Right atrium auricular region (tissue), 2 donors: ENCODE data around the gene ITGBL1. TPM values are rescaled to one million over a fixed set of nuclear protein-coding genes. Genes with fewer than 3 reads are reported as not detected.

ENCODE experiments used
- DNase-seq: peaks from one replicate; pipeline ENCODE4 v3.0.0-alpha.2; 2019; ENCODE audit warnings: low spot score
- H3K27ac ChIP-seq, 2 donors: fragments of 200-600 bp; sonication (generic); 1 replicate in 1 of 2; 2 replicates in 1 of 2; pipeline ENCODE4 v1.5.1; 2016 to 2019
- H3K27me3 ChIP-seq, 2 donors: fragments of 200-600 bp; sonication (generic); one replicate each; pipeline versions ENCODE4 v1.5.1 to v1.6.0; 2017 to 2019
- H3K36me3 ChIP-seq: fragments of 200-600 bp; sonication (generic); one replicate; pipeline ENCODE4 v1.5.1; 2016
- H3K4me1 ChIP-seq, 2 donors: fragments of 200-600 bp; sonication (generic); one replicate each; pipeline versions ENCODE4 v1.5.1 to v1.6.0; 2017 to 2019
- H3K4me3 ChIP-seq, 2 donors: fragments of 200-600 bp; sonication (generic); 1 replicate in 1 of 2; 2 replicates in 1 of 2; pipeline ENCODE4 v1.5.1; 2017 to 2019; ENCODE audit warnings: mild to moderate bottlenecking in 1 of 2, moderate library complexity in 1 of 2
- H3K9me3 ChIP-seq, 2 donors: fragments of 200-600 bp; sonication (generic); one replicate each; pipeline ENCODE4 v1.5.1; 2019
- total RNA-seq, 2 donors: library from RNA; depleted of rRNA; stranded (reverse); fragments of >200 nt; gene quantifications; one replicate each; pipeline ENCODE4 v1.1.0, GENCODE V29; 2016
- TF ChIP-seq, protein P1 (sequence below), 2 donors: fragments of 200-600 bp; sonication (generic); IDR thresholded peaks; one replicate each; pipeline ENCODE4 v1.5.1; 2019; ENCODE audit warnings: antibody characterized with exemption in 2 of 2

ITGBL1 gene
- total RNA-seq, 2 donors from 2014 or later, result 2.4 to 5.4 TPM

DNA sequence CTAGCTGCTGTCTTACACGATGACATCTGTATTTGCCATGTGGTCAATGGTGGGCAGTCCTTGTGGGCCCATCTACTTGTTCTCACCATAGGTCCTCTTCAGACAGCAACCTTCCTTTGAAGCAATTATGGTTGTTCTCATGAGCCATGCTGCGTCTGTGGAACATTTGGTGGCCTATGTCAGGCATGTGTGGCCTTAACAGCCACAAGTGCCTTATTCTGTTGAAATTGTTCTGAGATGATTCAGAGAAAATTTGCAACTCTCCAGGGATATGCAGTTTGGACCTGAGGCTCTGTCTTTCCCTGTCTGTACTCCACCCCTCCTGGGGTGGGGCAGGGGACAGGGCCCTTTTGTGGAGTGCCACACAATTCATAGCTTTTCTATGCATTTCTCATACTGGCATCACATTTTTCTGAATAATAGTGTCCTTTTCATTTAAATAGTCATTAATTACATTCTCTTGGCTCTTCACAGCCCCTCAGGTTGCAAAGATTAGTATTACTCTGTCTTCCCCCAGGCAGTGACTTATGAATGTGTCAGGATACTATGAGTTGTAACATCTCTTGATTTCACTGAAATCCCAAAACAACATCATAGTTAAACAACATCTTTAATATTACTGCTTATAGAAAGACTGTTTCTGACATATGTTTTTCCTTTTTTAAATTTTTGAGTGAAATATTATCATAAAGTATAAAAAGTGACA, 102.1 kb downstream of the ITGBL1 start:
- no peaks in the 10 kb centered on the region for H3K4me1 ChIP-seq
- no peaks in the 10 kb centered on the region for H3K9me3 ChIP-seq
- no peak overlapping the region for H3K27ac ChIP-seq
- H3K36me3 ChIP-seq, result no peaks in the 10 kb centered on the region
- no peak for DNase-seq
- TF ChIP-seq, protein P1, sequence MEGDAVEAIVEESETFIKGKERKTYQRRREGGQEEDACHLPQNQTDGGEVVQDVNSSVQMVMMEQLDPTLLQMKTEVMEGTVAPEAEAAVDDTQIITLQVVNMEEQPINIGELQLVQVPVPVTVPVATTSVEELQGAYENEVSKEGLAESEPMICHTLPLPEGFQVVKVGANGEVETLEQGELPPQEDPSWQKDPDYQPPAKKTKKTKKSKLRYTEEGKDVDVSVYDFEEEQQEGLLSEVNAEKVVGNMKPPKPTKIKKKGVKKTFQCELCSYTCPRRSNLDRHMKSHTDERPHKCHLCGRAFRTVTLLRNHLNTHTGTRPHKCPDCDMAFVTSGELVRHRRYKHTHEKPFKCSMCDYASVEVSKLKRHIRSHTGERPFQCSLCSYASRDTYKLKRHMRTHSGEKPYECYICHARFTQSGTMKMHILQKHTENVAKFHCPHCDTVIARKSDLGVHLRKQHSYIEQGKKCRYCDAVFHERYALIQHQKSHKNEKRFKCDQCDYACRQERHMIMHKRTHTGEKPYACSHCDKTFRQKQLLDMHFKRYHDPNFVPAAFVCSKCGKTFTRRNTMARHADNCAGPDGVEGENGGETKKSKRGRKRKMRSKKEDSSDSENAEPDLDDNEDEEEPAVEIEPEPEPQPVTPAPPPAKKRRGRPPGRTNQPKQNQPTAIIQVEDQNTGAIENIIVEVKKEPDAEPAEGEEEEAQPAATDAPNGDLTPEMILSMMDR (IDR thresholded peaks at IDR 0.05), result no peak
- no peak overlapping the region for H3K4me3 ChIP-seq
- no peaks in the 10 kb centered on the region for H3K27me3 ChIP-seq

GRCh38 chr13:101555610-101556009, 103.1 kb downstream of the ITGBL1 start:
- Histone ChIP-seq H3K27ac (no peak overlapping the region), H3K27me3 (no peaks in the 10 kb centered on the region), H3K4me1 (no peaks in the 10 kb centered on the region), H3K4me3 (no peak overlapping the region), H3K9me3 (no peaks in the 10 kb centered on the region), H3K36me3 (no peaks in the 10 kb centered on the region)
- DNase-seq, result no peak
- TF ChIP-seq, protein P1 (IDR thresholded peaks at IDR 0.05), result no peak

DNA sequence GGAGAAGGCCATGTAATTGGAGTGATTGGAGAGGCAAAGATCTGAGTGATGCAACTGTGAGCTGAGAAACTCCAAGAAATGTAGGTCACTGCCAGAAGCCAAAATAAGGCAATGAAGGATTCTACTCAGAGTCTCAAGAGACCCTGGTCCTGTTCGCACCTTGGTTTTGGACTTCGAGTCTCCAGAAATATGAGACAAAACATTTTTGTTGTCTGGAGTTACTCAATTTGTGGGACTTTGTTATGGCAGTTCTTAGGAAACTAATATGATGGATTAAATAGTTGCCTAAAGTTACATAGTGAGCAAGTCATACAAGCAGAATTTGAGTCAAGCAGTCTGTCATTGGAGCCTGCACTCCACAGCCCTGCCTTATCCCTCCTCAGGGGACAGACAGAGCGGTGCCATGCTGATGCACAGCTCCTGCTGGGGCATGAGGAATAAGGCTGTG, 104.2 kb downstream of the ITGBL1 start:
- Histone ChIP-seq H3K9me3 (no peaks in the 10 kb centered on the region), H3K4me1 (no peaks in the 10 kb centered on the region), H3K27ac (no peak overlapping the region), H3K36me3 (no peaks in the 10 kb centered on the region), H3K27me3 (no peaks in the 10 kb centered on the region), H3K4me3 (no peak overlapping the region)
- DNase-seq, result no peak
- TF ChIP-seq, protein P1 (IDR thresholded peaks at IDR 0.05), result no peak

GRCh38 chr13:101565317-101565716, 112.8 kb downstream of the ITGBL1 start:
- Histone ChIP-seq H3K9me3 (no peaks in the 10 kb centered on the region), H3K4me3 (no peak overlapping the region), H3K27ac (no peak overlapping the region), H3K4me1 (no peaks in the 10 kb centered on the region), H3K27me3 (no peaks in the 10 kb centered on the region), H3K36me3 (no peaks in the 10 kb centered on the region)
- no peak for DNase-seq
- TF ChIP-seq, protein P1 (IDR thresholded peaks at IDR 0.05), result no peak

- H3K27ac ChIP-seq, result no peak overlapping the region
- H3K27me3 ChIP-seq, result no peaks in the 10 kb centered on the region
- no peaks in the 10 kb centered on the region for H3K36me3 ChIP-seq
- no peak overlapping the region for H3K4me3 ChIP-seq
- DNase-seq, result no peak
- H3K9me3 ChIP-seq, result no peaks in the 10 kb centered on the region
- H3K4me1 ChIP-seq, result no peaks in the 10 kb centered on the region
- TF ChIP-seq, protein P1 (IDR thresholded peaks at IDR 0.05), result no peak
Observed at GRCh38 chr13:101567841-101568240, 115.4 kb downstream of the ITGBL1 start.

DNA sequence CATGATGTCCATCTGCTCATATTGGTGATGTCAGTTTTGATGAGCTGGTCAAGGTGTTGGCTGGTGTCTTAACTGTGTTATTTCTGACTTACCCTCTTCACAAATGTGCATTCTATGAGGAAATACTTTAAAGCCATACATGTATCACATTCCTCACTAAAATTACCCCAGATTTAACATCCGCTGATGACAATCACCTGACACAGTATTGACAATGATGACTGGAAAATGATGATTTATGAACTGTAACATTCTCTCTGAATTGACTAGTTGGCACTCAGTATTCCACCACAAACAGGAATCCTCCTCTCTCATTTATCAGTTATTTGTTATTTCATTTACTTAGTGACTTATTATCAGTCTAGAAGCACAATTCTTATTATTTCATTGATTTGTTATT, 117.3 kb downstream of the ITGBL1 start:
- DNase-seq, result no peak
- Histone ChIP-seq H3K27me3 (no peaks in the 10 kb centered on the region), H3K4me1 (no peaks in the 10 kb centered on the region), H3K9me3 (no peaks in the 10 kb centered on the region), H3K27ac (no peak overlapping the region), H3K36me3 (no peaks in the 10 kb centered on the region), H3K4me3 (no peak overlapping the region)
- TF ChIP-seq, protein P1 (IDR thresholded peaks at IDR 0.05), result no peak
